UCSD-AML1 (cell line): ENCODE measurements around the gene RABGAP1L.
A peak's percentile ranks its signal among the peaks of the same experiment; 100 is the strongest.

Experiments
- DNase-seq: peaks from one replicate; lab custom pipeline; 2025; ENCODE audit not compliant: unreplicated experiment; lab: John Stamatoyannopoulos, UW

Gene RABGAP1L

DNA sequence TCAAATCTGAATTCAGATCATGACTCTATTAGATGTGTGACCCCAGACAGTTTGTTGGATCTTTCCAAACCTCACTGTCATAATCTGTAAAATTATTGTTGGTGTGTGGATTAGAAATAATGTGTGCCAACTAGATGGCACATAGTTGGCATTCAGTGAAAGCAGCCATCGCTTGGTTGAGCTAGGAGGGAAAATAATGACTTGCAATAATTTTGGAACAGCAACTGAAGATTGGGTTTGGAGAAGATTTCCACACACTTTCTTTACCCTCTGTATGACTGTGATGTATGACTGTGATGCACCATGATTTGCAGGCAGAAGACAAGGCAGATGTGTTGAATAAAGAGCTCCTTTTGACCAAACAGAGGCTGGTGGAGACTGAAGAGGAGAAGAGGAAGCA, 816.4 kb downstream of the RABGAP1L start:
- DNase-seq: no peak

GRCh38 chr1:174976436-174977108, 817.3 kb downstream of the RABGAP1L start:
- DNase-seq: no peak

DNA sequence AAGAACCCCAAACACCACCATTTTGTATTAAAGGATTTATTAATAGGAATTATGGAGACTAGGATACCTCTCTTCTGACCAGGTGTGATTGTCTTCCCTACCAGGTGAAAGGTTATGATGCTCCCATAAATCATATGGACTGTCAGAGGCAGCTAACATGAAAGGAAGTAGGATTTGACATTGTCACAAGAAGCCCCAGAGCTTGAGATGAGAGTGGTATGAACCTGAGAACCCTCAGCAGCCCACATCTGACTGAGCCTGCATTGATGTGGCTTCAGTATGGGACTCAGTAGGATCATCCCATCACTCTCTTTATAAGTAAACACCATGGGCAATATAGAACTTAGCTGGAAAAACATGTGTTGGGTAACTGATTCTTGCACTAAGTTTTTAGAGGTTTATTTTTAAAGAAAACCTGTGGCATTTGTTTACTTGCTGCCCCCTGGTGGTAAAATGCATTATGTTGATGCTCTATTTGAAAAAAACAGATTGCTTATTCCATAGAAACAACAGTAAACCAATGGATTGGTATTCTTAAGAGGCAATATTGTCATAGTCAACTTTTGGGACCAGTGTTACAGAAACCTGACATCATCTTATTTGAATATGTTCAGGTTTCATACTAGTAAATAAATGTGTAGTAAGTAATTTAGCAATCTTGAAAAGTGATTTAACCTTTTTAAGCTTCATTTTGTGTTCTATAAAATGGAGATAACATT, 823.8 kb downstream of the RABGAP1L start:
- no peak for DNase-seq

GRCh38 chr1:174984952-174985351, 825.6 kb downstream of the RABGAP1L start:
- no peak for DNase-seq

DNA sequence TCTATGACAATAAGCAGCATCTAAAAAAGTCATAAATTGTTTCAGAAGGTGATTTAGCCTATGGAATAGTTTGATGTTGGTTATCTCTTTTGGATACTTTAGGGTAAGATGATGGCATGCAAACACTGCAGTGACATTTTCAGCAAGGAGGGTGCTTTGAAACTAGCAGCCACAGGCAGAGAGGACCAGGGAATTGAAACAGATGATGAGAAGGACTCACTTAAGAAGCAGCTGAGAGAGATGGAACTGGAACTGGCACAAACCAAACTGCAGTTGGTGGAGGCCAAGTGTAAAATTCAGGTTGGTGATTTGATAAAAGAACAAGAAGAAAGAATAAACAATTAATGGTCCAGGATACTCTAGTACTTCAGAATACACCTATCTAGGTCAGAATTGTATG, 829.2 kb downstream of the RABGAP1L start:
- no peak for DNase-seq

DNA sequence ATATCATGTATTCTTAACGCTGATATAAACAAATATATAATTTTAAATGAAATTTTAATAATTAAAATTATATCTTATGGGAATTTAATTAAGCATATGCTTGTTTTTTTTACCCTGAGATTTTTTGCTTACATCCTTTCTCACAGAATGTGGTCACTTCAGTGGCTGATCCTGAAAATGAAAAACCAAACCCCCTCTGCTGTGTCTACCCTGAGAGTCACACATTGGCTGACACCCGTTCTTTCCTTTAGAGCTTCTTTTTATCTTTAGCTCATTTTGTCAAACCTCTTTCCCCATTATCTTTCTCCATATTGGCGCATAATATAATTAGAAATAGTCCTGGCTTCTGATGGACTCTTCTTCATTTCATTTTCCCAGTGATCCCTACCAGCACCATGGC, 829.7 kb downstream of the RABGAP1L start:
- DNase-seq: no peak

DNA sequence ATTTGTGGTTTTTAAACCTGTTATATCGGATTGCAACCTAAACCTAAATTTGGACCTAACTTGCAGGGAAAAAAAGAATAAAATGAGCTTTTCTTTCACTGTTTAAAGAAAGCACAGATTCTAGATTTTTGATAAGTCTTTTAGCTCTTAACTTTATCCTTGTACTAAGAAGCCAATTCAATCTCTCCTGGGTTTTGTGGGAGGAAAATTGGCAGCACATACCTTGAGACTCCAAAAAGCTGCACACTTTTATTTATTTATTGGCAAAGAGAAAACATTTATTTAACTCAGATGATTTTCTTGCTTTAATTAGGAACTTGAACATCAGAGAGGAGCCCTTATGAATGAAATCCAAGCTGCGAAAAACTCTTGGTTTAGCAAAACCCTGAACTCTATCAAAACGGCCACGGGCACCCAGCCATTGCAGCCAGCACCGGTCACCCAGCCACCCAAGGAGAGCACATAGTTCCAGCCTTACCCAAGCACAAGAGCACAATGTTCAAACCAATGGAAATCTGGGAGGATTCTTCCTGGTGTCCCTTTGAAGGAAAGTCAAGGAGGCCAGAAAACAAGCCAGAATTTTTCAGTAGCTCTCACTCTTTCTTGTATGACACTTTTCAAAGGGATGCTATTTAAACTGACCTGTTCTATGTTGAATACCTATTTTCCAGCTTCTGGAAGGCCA, 830.4 kb downstream of the RABGAP1L start:
- DNase-seq: no peak

DNA sequence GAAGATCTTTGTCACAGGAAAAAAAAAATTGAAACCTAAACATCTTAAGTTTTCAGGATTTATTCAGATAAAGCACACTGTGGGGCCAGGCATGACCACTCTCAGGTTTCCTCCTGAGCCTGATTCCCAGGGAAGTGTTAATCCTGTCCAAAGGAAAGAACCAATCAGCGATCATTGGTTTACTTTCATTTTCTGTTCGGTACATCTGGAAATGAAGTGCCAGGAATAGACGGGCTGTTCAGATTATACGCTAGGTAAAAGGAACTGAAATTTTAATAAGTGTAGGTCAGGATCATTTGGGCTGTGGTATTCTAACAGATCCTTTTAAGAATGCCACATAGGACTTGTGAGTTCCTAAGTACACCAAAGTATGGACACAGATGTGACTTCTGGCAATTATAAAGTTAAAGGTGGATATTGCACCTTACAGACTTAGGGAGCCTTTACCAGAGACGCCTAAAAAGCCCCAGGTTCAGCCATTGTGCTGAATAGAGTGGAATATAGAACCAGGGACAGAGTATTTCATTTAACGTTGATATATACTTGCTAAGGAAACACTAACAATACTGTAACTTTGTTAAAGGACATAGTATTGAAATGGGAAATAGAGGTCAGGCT, 831.2 kb downstream of the RABGAP1L start:
- DNase-seq: no peak

- DNase-seq: no peak
These were observed 832.2 kb downstream of the RABGAP1L start for GRCh38 chr1:174991473-174991872.

DNA sequence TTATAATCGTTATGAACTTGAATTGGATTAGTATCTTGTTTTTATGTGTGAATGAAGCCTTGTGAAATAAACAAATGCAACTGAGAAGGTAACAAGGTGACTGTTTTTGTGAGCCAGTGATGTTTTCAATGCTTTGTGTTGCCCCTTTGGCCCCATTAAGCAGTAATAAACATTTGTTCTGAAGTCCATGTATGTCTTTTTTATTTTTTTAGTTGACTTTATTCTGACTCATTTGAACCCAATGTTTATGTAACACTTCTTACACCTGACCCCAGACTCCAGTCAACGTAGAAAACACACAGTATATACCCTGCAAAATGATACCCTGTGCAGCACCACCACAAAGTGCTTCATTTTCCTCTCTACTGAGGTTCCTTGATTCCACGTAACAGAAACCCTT, 835.8 kb downstream of the RABGAP1L start:
- no peak for DNase-seq

GRCh38 chr1:174995916-174996315, 836.6 kb downstream of the RABGAP1L start:
- DNase-seq: no peak

DNA sequence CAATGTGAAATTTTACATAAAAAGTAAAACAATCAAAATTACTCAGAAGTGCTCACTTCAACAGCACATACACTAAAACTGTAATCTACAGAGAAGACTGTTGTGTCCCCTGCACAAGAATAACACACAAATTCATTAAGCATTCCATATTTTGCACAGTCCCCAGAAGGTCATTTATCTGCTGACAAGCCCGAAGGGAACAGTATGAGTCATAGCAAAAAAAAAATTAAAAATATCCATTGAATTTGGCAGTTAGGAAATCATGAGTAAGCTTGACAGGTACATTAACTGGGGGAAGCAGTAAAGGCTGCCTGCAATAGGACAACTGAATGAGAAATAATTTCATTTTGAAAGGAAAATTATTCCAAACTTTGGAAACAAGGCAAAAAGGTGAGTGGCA, 837.2 kb downstream of the RABGAP1L start:
- DNase-seq: no peak

GRCh38 chr1:174997041-174997440, 837.7 kb downstream of the RABGAP1L start:
- no peak for DNase-seq

DNA sequence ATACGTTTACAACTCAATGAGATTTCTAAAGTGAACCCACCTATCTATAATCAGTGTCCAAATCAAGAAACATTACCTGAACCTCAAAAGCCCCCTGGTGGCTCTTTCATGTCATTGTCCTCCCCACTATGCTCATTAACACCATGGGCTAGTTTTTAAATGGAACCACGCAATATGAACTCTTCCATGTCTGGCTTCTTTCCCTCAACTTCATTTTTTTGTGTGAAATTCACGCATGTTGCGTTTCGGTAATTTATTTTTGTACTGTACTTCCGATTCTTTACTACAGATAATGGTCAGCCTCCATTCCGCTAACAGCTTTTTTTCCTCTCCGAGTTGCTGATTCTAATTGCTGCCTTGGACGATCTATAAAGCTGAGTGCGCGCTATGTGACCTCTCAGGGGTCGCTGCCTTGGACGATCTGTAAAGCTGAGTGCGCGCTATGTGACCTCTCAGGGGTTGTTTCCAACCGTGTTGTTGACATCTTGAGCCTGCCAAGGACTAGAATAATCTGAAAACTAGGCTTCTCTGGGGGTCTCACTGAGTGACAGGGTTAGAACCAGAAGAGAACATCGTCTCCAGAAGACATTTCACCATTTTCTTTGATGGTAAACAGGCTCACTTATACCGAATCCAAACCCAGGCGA, 839.4 kb downstream of the RABGAP1L start:
- DNase-seq: no peak

GRCh38 chr1:174999216-174999935, 840.1 kb downstream of the RABGAP1L start:
- peak; percentile 97 for DNase-seq

DNA sequence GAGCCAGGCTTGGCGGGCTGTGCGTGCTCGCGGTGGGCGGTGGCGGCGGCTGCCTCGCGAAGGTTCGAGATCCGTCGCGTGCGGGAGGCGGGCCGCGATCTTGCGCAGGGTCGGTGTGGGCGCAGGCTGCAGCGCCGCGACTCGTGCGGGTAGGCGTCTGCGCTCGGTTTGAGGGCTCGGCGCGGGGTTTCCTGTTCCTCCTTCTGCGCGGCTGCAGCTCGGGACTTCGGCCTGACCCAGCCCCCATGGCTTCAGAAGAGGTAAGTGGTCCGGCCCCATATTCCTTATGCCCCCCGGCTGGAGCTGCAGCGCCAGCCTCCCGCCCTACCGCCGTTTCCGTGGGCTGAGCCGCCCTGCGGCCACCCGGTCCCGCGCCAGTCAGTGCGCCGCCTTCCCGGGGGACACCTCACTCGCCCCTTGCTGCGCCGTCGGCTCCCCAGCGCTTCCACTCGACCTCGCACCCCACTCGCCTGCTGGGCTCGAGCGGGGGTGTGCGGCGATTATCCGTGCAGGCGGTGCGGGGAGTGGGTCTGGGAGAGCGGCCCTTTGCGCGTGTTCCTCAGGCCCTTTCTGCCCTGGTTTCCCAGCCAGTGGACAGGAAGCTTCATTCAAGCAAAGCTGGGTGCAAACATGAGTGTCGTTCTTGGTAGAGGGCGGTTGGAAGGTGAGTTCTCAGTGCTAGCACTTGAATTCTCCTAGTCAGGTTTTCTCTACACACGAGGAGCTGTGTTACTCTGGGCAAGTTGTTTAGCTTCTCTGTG, 840.8 kb downstream of the RABGAP1L start, which contains the start of gene CACYBP:
CACYBP (plus strand) TSS at position 12 of the 761 bp plus-strand sequence; CDS start at position 246, 234 bp downstream.
- no peak for DNase-seq

DNA sequence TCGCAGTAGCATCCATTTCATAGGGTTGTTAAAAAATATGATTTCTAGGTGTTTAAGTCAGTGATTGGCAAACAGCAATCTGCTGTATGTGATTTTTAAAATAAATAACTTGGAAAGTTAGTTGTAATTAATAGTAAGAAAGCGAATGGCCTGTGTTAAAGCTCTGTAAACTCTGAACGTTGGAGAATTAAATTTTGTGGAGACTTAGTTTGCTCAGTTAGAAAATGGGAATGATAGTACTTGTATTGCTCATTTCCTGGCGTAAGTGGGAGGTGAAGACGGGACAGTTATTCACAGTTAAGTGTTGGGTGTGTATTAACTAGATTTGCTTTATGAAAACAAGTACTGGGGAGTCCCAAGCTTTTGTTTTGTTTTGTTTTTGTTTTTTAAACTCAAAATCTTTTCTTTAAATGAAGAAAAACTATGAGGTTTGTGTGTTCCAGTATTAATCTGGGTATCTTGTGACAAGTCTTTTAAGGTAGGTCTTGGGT, 841.4 kb downstream of the RABGAP1L start:
- no peak for DNase-seq

DNA sequence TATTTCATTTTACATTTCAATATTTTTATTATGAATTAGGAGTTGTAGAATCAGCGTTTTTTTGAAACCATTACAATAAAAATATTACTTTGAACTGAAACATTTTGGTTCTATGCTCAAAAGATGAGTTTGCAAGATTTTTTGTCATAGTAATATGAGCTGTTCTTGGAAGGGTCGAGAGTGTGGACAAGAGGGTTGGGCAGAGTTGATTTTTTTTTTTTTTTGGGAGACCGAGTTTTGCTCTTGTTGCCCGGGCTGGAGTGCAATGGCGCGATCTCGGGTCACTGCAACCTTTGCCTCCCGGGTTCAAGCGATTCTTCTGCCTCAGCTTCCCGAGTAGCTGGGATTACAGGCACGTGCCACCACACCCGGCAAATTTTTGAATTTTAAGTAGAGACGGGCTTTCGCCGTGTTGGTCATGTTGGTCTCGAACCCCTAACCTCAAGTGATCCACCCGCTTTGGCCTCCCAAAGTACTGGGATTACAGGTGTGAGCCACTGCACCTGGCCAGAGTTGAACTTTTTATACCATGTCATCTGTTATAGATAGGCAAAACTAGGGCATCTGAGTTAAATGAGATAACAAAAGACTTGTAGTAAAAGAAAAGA, 843.7 kb downstream of the RABGAP1L start:
- DNase-seq: no peak

GRCh38 chr1:175003521-175003920, 844.2 kb downstream of the RABGAP1L start:
- DNase-seq: no peak
